Neutrophil (primary cell): ENCODE data around the gene ZSWIM6.

Experiments used
- H3K27ac ChIP-seq: fragments of 200-600 bp; sonication (generic); 2 replicates; pipeline ENCODE4 v1.5.1; 2016; ENCODE audit warnings: mild to moderate bottlenecking, moderate library complexity
- H3K27me3 ChIP-seq: fragments of 200-600 bp; sonication (generic); 2 replicates; pipeline ENCODE4 v1.6.0; 2016; ENCODE audit warnings: mild to moderate bottlenecking
- H3K36me3 ChIP-seq: fragments of 200-600 bp; sonication (generic); 2 replicates; pipeline ENCODE4 v1.5.1; 2017
- H3K4me1 ChIP-seq, 2 experiments: fragments of 200-600 bp in 1 of 2; sonication (generic) in 1 of 2; 1 replicate in 1 of 2; 2 replicates in 1 of 2; pipeline versions ENCODE4 v1.5.1 to v1.6.1; 2013 to 2016; ENCODE audit warnings: low read depth in 1 of 2, low read length in 1 of 2, mild to moderate bottlenecking in 1 of 2, moderate library complexity in 1 of 2; ENCODE audit not compliant: control insufficient read depth in 1 of 2, insufficient read depth in 1 of 2
- H3K4me3 ChIP-seq, 2 experiments: fragments of 200-600 bp in 1 of 2; sonication (generic) in 1 of 2; 1 replicate in 1 of 2; 2 replicates in 1 of 2; pipeline ENCODE4 v1.5.1; 2013 to 2016; ENCODE audit warnings: low read depth in 1 of 2, low read length in 1 of 2, mild to moderate bottlenecking in 1 of 2, moderate library complexity in 1 of 2
- H3K9me3 ChIP-seq: fragments of 200-600 bp; sonication (generic); 2 replicates; pipeline ENCODE4 v1.5.1; 2016
- TF ChIP-seq, protein P1 (sequence below): fragments of 200-600 bp; sonication (generic); IDR thresholded peaks from 2 replicates; pipeline ENCODE4 v1.5.1; 2016; ENCODE audit warnings: antibody characterized with exemption

ZSWIM6 gene

DNA sequence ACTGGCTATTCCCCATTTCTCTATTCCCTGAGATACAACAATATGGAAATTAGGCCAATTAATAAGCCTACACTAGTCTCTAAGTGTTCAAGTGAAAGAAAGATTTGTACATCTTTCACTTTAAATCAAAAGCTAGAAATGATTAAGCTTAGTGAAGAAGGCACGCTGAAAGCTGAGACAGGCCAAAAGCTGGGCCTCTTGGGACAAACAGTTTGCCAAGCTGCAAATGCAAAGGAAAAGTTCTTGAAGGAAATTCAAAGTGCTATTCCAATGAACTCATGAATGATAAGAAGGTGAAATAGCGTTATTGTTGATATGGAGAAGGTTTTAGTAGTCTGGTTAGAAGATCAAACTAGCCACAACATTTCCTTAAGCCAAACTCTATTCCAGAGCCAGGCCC lies 256.2 kb downstream of the ZSWIM6 start:
- H3K27ac ChIP-seq = no peak overlapping the region
- TF ChIP-seq, protein P1, sequence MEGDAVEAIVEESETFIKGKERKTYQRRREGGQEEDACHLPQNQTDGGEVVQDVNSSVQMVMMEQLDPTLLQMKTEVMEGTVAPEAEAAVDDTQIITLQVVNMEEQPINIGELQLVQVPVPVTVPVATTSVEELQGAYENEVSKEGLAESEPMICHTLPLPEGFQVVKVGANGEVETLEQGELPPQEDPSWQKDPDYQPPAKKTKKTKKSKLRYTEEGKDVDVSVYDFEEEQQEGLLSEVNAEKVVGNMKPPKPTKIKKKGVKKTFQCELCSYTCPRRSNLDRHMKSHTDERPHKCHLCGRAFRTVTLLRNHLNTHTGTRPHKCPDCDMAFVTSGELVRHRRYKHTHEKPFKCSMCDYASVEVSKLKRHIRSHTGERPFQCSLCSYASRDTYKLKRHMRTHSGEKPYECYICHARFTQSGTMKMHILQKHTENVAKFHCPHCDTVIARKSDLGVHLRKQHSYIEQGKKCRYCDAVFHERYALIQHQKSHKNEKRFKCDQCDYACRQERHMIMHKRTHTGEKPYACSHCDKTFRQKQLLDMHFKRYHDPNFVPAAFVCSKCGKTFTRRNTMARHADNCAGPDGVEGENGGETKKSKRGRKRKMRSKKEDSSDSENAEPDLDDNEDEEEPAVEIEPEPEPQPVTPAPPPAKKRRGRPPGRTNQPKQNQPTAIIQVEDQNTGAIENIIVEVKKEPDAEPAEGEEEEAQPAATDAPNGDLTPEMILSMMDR = no peak
- no peaks in the 10 kb centered on the region for H3K4me1 ChIP-seq
- H3K27me3 ChIP-seq = no peaks in the 10 kb centered on the region
- no peak overlapping the region for H3K4me3 ChIP-seq
- no peaks in the 10 kb centered on the region for H3K9me3 ChIP-seq
- no peaks in the 10 kb centered on the region for H3K36me3 ChIP-seq

DNA sequence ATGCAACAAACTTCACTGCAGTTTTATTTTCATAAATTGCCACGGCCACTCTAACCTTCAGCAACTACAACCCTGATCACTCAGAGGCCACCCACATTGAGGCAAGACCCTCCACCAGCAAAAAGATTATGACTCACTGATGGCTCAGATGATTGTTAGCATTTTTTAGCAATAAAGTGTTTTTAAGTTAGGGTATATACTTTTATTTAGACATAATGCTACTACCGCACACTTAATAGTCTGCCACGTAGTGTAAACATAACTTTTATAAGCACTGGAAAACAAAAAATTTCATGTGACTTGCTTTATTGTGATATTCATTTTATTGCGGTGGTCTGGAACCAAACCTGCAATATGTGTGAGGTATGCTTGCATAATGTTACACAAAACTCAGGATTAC lies 257.9 kb downstream of the ZSWIM6 start:
- Histone ChIP-seq H3K9me3 (no peaks in the 10 kb centered on the region), H3K36me3 (no peaks in the 10 kb centered on the region), H3K27me3 (no peaks in the 10 kb centered on the region), H3K4me1 (no peaks in the 10 kb centered on the region), H3K27ac (no peak overlapping the region), H3K4me3 (no peak overlapping the region)
- TF ChIP-seq, protein P1 = no peak

DNA sequence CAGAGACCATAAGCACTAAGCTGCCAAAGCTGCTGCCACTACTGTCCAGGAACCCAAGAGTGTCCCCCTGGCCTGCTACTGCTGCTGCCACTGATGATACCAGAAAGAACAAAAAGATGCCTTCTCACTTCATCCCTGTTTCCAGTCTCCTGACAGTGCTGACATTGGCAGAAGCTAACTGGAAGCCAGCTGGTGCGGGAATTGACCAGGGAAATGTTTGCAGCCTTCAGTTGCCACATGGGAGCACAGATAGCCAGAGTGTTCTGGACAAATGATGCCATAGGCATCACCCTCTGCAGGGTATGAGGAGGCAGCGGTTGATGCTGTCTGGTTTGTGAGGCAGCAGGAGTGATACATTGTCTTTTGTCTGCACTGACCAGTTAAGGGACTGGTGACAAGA lies 258.4 kb downstream of the ZSWIM6 start:
- Histone ChIP-seq H3K27me3 (no peaks in the 10 kb centered on the region), H3K27ac (no peak overlapping the region), H3K4me3 (no peak overlapping the region), H3K36me3 (no peaks in the 10 kb centered on the region), H3K9me3 (no peaks in the 10 kb centered on the region), H3K4me1 (no peaks in the 10 kb centered on the region)
- TF ChIP-seq, protein P1 = no peak

DNA sequence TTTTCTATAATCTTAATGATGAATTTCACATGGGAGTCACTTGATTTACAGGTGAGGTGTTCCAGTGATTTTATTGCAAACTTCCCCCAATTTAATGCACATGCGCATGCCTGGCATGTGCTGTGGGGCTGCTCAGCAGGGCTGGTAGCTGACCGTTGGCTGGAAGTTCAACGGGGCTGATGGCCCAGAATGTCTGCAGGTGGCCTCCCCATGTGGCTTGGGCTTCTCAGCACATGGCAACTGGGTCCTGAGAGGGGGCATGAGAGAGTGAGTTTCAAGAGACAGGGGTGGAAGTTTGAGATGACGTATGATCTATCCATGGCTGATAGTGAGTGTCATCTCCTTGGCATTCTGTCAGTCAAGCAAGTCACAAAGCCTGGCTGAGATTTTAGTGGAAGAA lies 259.8 kb downstream of the ZSWIM6 start:
- Histone ChIP-seq H3K4me1 (no peaks in the 10 kb centered on the region), H3K36me3 (no peaks in the 10 kb centered on the region), H3K4me3 (no peak overlapping the region), H3K27me3 (no peaks in the 10 kb centered on the region), H3K27ac (no peak overlapping the region), H3K9me3 (no peaks in the 10 kb centered on the region)
- TF ChIP-seq, protein P1 = no peak

DNA sequence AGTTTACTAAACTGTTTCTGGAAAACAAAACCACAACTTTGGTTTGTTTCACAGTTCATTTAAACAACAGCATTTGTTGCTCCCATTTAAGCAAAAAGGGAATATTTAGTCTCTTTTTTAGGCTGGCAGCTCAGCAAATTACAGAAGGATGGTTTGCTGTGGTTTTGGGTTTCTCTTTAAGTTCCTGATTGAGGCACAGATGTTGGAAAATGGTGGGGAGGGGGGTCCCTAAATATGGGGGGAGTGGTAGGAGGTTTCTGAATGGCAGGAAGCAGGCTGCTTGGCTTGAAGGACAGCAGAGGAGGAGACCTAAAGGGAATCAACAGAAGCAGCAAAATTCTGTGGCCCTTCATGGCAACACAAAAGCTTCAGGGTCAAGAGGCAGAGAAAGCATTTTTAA lies 263.4 kb downstream of the ZSWIM6 start:
- TF ChIP-seq, protein P1 = no peak
- H3K36me3 ChIP-seq = no peaks in the 10 kb centered on the region
- no peak overlapping the region for H3K27ac ChIP-seq
- H3K4me1 ChIP-seq = no peaks in the 10 kb centered on the region
- no peaks in the 10 kb centered on the region for H3K27me3 ChIP-seq
- no peaks in the 10 kb centered on the region for H3K9me3 ChIP-seq
- H3K4me3 ChIP-seq = no peak overlapping the region
